ENCODE data around the gene TAF13. TPM values are rescaled to one million over a fixed set of nuclear protein-coding genes. Genes with fewer than 3 reads are reported as not detected.
A peak's percentile ranks its signal among the peaks of the same experiment; 100 is the strongest.

TAF13 gene
- total and polyA plus RNA-seq, 9 of the 15 experiments (the other 6 are each of a cell fraction or from before 2014, with no cell fraction given), result 14.9 to 77.2 (median 38.7) TPM

DNA sequence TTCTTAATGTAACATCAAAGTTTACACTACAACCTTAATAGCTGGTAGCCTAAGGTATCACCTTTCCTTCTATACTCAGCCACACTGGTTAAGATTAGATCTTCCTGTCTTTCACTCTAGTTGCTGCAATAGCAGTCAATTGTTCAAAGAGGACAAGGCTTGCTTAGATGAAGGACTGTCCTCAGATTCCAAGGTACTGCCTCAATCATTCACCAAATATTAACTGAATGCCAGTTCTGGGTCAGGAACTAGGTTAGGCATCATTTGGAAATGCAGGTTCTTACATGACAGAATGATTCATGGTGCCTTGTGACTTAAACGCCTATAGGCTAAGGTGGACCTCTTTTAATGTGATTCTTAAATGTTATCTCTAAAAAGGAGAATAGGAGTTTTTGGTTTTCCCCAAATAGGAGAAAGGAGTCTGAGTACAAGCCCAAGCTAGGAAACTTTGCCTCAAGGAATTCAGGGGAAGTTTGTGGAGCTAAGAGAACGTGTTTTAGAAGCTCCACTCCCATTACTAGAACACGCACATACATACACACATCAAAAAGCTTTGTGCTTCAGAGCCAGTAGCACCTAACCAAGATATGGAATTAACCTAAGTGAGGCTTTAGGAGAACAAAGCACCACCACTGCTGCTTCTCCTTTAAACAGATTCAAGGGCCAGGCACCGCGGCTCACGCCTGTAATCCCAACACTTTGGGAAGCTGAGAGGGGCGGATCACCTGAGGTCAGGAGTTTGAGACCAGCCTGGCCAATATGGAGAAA is 25.4 kb downstream of the TAF13 start (continued):
- no peak for TF ChIP-seq ZNF717 (CRISPR knock-in tag; IDR thresholded peaks at IDR 0.05)

DNA sequence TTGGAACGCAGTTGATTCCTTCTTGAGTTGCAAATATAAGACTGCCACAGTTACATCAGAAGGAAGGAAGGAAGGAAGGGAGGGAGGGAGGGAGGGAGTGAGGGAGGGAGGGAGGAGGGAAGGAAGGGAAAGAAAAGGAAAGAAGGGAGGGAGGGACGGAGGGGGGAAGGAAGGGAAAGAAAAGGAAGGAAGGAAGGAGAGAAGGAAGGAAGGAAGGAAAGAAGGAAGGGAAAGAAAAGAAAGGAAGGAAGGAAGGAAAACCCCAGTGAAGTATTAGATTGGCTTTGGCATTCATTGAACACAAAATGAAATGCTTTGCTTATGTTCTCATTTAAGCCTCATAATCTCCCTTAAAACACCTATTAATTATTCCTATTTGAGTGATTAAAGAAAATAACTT is 27.5 kb downstream of the TAF13 start:
- H4K20me1 ChIP-seq (replicated peaks; ENCODE audit: control insufficient read depth, insufficient read depth, low read length), result no peaks in the 10 kb centered on the region
- H3K27me3 ChIP-seq (ENCODE audit: control insufficient read depth in 2 of 2, insufficient read depth in 2 of 2, low read length in 2 of 2), result no peaks in the 10 kb centered on the region
- BruUV-seq (replicated peaks), result no TSS peak
- no peak overlapping the region for H3K4me2 ChIP-seq (ENCODE audit: insufficient read depth, low read length)
- ChIA-PET POLR2A (interaction anchor here (2.1 kb wide), 1 partner anchor 13 kb away, joined by 9 read pairs; no protein-coding TSS in a partner anchor), CTCF (ENCODE audit: low intra/inter-chr PET ratio) (no interaction called here)
- no peak overlapping the region for H3K9ac ChIP-seq (ENCODE audit: insufficient read depth in 1 of 2, low read depth in 2 of 2, low read length in 2 of 2)
- no peak overlapping the region for H3K27ac ChIP-seq (ENCODE audit: extremely low read depth, low read depth, low read length)
- FAIRE-seq (no peak), ATAC-seq (no peak), DNase-seq (ENCODE audit: extremely low read depth in 1 of 4, low spot score in 3 of 4) (no peak)
- 0 out of 5 replicates have a peak, but pooled peaks cover 0 to 3% of the 10 kb centered on the region in 2 experiments for H3K4me1 ChIP-seq (replicated peaks in 1 of 2; ENCODE audit: control insufficient read depth in 2 of 2, insufficient read depth in 2 of 2, low read length in 2 of 2)
- intact Hi-C loops (cut with micrococcal nuclease), result no loop called here
- WGBS (ENCODE audit: insufficient coverage, low coverage, missing lambda C conversion rate), result 22% methylated on average over 1 of the region's 2 CpGs
- no peak overlapping the region for H2AFZ ChIP-seq (ENCODE audit: low read depth, low read length)
- no peak overlapping the region for H3K4me3 ChIP-seq
- in situ Hi-C loops (cut with MboI), result no loop called here
- no peaks in the 10 kb centered on the region for H3K79me2 ChIP-seq (ENCODE audit: control insufficient read depth, insufficient read depth, low read length)
- H3K9me1 ChIP-seq (ENCODE audit: control insufficient read depth, insufficient read depth, low read length), result no peaks in the 10 kb centered on the region
- no peaks in the 10 kb centered on the region for H3K9me3 ChIP-seq (replicated peaks; ENCODE audit: control insufficient read depth, insufficient read depth, low read depth, low read length)
- no peaks in the 10 kb centered on the region for H3K36me3 ChIP-seq (ENCODE audit: control insufficient read depth, insufficient read depth, low read length)
- no peak for TF ChIP-seq KAT8 (IDR thresholded peaks at IDR 0.05; ENCODE audit: low read depth)
- TF ChIP-seq BACH1 (tag; IDR thresholded peaks at IDR 0.05), result no peak
- TF ChIP-seq PCBP2 (IDR thresholded peaks at IDR 0.05; ENCODE audit: low read depth, low read length, poor library complexity, severe bottlenecking), result peak; percentile 19
- no peak for TF ChIP-seq MED1 (CRISPR knock-in tag; IDR thresholded peaks at IDR 0.05; ENCODE audit: borderline replicate concordance)
- no peak for TF ChIP-seq ZNF212 (CRISPR knock-in tag; IDR thresholded peaks at IDR 0.05)
- TF ChIP-seq, protein P1, sequence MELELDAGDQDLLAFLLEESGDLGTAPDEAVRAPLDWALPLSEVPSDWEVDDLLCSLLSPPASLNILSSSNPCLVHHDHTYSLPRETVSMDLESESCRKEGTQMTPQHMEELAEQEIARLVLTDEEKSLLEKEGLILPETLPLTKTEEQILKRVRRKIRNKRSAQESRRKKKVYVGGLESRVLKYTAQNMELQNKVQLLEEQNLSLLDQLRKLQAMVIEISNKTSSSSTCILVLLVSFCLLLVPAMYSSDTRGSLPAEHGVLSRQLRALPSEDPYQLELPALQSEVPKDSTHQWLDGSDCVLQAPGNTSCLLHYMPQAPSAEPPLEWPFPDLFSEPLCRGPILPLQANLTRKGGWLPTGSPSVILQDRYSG (tag; conservative IDR thresholded peaks at IDR 0.05; ENCODE audit: low read depth), result no peak
- no peak for TF ChIP-seq NFXL1 (CRISPR knock-in tag; IDR thresholded peaks at IDR 0.05)
- TF ChIP-seq, protein P2, sequence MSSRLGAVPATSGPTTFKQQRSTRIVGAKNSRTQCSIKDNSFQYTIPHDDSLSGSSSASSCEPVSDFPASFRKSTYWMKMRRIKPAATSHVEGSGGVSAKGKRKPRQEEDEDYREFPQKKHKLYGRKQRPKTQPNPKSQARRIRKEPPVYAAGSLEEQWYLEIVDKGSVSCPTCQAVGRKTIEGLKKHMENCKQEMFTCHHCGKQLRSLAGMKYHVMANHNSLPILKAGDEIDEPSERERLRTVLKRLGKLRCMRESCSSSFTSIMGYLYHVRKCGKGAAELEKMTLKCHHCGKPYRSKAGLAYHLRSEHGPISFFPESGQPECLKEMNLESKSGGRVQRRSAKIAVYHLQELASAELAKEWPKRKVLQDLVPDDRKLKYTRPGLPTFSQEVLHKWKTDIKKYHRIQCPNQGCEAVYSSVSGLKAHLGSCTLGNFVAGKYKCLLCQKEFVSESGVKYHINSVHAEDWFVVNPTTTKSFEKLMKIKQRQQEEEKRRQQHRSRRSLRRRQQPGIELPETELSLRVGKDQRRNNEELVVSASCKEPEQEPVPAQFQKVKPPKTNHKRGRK (tag; IDR thresholded peaks at IDR 0.05), result peak; percentile 80
- TF ChIP-seq, protein P3, sequence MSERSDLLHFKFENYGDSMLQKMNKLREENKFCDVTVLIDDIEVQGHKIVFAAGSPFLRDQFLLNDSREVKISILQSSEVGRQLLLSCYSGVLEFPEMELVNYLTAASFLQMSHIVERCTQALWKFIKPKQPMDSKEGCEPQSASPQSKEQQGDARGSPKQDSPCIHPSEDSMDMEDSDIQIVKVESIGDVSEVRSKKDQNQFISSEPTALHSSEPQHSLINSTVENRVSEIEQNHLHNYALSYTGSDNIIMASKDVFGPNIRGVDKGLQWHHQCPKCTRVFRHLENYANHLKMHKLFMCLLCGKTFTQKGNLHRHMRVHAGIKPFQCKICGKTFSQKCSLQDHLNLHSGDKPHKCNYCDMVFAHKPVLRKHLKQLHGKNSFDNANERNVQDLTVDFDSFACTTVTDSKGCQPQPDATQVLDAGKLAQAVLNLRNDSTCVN (CRISPR knock-in tag; IDR thresholded peaks at IDR 0.05), result 0 out of 2 replicates have a peak, but pooled peaks have one; percentile 28
- TF ChIP-seq HNRNPUL1 (IDR thresholded peaks at IDR 0.05; ENCODE audit: low read length), result no peak
- TF ChIP-seq, protein P4, sequence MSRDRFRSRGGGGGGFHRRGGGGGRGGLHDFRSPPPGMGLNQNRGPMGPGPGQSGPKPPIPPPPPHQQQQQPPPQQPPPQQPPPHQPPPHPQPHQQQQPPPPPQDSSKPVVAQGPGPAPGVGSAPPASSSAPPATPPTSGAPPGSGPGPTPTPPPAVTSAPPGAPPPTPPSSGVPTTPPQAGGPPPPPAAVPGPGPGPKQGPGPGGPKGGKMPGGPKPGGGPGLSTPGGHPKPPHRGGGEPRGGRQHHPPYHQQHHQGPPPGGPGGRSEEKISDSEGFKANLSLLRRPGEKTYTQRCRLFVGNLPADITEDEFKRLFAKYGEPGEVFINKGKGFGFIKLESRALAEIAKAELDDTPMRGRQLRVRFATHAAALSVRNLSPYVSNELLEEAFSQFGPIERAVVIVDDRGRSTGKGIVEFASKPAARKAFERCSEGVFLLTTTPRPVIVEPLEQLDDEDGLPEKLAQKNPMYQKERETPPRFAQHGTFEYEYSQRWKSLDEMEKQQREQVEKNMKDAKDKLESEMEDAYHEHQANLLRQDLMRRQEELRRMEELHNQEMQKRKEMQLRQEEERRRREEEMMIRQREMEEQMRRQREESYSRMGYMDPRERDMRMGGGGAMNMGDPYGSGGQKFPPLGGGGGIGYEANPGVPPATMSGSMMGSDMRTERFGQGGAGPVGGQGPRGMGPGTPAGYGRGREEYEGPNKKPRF (IDR thresholded peaks at IDR 0.05; ENCODE audit: low read depth, low read length), result no peak
- no peak for TF ChIP-seq LEF1 (IDR thresholded peaks at IDR 0.05)
- no peak for TF ChIP-seq MAFF (IDR thresholded peaks at IDR 0.05; ENCODE audit: low read length)
- no peak for TF ChIP-seq ZBTB7A (IDR thresholded peaks at IDR 0.05; ENCODE audit: borderline replicate concordance, control insufficient read depth, low read depth, low read length)
